ENCODE measurements around the gene MRPS7.

The MRPS7 gene

DNA sequence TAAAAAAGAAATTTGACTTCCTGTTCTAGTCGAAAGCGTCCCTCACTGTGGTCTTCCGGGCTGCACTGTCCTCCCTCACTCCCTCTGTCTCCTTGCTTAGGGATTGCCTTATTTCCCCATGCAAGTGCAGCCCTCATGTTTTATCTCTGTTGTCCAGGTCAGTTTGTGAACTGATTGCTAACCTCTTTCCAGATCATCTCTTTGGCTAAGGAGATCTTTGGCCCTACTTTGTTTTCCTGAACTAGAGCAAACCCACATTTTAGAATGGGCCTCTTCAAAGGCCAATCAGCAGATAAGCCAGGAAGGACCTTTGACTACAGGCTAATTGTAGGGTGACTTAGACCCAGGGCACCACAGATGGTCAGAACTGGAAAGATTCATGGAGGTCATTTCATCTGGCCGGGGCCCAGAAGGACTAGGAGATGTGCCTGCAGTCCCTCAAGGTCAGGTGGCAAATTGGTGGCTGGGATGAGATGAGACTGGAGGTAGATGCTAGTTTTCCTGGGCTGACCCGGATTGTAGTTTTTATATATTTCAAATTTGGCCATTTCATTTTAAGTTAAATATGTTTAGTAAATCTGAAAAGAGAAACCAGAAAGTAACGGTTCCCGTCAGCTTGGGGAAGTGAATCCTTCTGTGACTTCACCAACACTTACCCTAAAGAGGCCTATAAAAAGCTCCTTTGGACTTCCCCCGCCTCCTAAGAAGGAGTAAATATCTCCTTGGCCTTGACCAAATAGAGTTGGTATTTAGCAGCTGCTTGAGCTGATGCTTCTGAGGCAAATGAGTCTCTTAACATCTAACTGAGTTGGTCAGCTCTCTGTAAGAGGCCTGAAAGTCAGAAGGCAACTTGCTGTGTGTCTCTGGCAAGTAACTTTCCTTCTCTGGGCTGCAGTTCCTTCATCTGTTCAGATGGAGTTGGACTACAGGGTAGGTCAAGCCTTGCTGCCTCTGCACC lies 33.8 kb downstream of the MRPS7 start:
- CTCF ChIA-PET, result interaction anchor here (1.1 to 9.2 kb wide), 4 partner anchors 24 to 117 kb away, joined by 3 to 46 read pairs (median 6); partner anchors contain the start of gene MIF4GD
- DNase-seq (ENCODE audit: low read depth, low spot score), result no peak
- H3K4me3 ChIP-seq (ENCODE audit: low read depth, low read length), result no peak overlapping the region
- TF ChIP-seq, protein P1, sequence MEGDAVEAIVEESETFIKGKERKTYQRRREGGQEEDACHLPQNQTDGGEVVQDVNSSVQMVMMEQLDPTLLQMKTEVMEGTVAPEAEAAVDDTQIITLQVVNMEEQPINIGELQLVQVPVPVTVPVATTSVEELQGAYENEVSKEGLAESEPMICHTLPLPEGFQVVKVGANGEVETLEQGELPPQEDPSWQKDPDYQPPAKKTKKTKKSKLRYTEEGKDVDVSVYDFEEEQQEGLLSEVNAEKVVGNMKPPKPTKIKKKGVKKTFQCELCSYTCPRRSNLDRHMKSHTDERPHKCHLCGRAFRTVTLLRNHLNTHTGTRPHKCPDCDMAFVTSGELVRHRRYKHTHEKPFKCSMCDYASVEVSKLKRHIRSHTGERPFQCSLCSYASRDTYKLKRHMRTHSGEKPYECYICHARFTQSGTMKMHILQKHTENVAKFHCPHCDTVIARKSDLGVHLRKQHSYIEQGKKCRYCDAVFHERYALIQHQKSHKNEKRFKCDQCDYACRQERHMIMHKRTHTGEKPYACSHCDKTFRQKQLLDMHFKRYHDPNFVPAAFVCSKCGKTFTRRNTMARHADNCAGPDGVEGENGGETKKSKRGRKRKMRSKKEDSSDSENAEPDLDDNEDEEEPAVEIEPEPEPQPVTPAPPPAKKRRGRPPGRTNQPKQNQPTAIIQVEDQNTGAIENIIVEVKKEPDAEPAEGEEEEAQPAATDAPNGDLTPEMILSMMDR (IDR thresholded peaks at IDR 0.05; ENCODE audit: insufficient read depth, low read length, missing control alignments), result no peak
- POLR2A ChIA-PET, result interaction anchor here (0.6 kb wide), 1 partner anchor 9 kb away, joined by 3 read pairs; no protein-coding TSS in a partner anchor

DNA sequence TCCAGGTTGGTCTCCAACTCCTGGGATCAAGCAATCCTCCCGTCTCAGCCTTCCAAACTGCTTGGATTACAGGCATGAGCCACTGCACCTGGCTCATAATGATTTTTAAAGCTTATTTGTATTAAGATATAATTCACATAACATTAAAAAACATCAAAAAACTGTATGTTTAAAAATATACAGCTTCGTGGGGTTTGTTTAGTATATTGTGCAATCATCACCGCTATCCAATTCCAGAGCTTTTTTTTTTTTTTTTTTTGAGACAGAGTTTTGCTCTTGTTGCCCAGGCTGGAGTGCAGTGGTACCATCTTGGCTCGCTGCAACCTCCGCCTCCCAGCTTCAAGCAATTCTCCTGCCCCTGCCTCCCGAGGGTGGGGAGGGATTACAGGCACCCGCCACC lies 38.6 kb downstream of the MRPS7 start:
- CTCF ChIA-PET, result interaction anchor here (9.2 kb wide), 1 partner anchor 22 kb away, joined by 46 read pairs; no protein-coding TSS in a partner anchor
- no peak overlapping the region for H3K4me3 ChIP-seq (ENCODE audit: low read depth, low read length)
- POLR2A ChIA-PET, result no interaction called here
- no peak for DNase-seq (ENCODE audit: low read depth, low spot score)
- TF ChIP-seq, protein P1 (IDR thresholded peaks at IDR 0.05; ENCODE audit: insufficient read depth, low read length, missing control alignments), result no peak

DNA sequence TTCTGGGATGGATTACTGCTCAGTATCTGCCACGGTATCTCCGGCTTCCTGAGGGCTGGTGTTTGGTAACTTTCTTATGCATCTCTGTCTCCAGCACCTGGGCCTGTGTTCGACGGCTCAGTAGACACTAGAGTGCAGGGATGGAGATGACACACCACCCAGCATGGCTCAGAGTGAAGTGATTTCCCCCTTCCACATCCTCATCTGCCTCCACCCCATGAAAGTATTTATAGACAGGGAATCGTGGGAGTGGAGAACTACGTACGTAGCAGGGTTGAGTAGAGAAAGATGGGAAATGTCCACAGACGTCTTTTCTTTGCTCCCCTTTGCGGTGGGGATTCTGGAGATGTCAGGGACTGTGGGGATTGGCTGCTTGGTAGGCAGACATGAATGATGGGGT lies 39.4 kb downstream of the MRPS7 start:
- TF ChIP-seq, protein P1 (IDR thresholded peaks at IDR 0.05; ENCODE audit: insufficient read depth, low read length, missing control alignments), result no peak
- CTCF ChIA-PET, result interaction anchor here (9.2 kb wide), 1 partner anchor 21 kb away, joined by 46 read pairs; no protein-coding TSS in a partner anchor
- DNase-seq (ENCODE audit: low read depth, low spot score), result no peak
- POLR2A ChIA-PET, result no interaction called here
- no peak overlapping the region for H3K4me3 ChIP-seq (ENCODE audit: low read depth, low read length)

DNA sequence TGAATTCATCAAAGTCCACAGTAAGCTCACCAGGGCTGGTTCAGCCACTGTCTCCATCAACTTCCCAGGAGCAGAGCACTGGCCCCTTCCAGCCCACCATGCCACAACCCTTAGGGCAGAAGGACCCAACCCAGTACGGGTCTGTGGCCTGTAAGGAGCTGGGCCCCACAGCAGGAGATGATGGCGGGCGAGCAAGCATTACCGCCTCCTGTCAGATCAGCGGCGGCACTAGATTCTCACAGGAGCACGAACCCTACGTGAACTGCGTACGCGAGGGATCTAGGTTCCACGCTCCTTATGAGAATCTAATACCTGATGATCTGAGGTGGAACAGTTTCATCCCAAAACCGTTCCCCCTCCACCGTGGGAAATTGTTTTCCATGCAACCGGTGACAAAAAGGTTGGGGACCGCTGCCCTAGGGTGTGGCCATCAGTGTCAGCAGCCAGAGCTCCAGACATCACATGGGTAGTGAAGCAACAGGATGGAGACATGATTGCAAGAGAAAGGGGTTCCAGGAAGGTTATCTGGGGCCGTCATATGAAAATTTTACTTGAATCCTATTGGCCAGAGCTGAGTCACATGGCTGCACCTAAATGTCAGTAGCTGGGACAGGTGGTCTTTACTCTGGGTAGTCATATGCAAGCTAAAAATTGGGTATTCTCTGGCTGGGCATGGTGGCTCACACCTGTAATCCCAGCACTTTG lies 40.0 kb downstream of the MRPS7 start:
- CTCF ChIA-PET, result interaction anchor here (1.0 to 9.2 kb wide), 2 partner anchors 11 to 21 kb away, joined by 4 to 46 read pairs; no protein-coding TSS in a partner anchor
- no peak for DNase-seq (ENCODE audit: low read depth, low spot score)
- POLR2A ChIA-PET, result interaction anchor here (1.0 kb wide), 1 partner anchor 12 kb away, joined by 3 read pairs; the partner anchor contains the start of gene SLC25A19
- TF ChIP-seq, protein P1 (IDR thresholded peaks at IDR 0.05; ENCODE audit: insufficient read depth, low read length, missing control alignments), result no peak
- no peak overlapping the region for H3K4me3 ChIP-seq (ENCODE audit: low read depth, low read length)

DNA sequence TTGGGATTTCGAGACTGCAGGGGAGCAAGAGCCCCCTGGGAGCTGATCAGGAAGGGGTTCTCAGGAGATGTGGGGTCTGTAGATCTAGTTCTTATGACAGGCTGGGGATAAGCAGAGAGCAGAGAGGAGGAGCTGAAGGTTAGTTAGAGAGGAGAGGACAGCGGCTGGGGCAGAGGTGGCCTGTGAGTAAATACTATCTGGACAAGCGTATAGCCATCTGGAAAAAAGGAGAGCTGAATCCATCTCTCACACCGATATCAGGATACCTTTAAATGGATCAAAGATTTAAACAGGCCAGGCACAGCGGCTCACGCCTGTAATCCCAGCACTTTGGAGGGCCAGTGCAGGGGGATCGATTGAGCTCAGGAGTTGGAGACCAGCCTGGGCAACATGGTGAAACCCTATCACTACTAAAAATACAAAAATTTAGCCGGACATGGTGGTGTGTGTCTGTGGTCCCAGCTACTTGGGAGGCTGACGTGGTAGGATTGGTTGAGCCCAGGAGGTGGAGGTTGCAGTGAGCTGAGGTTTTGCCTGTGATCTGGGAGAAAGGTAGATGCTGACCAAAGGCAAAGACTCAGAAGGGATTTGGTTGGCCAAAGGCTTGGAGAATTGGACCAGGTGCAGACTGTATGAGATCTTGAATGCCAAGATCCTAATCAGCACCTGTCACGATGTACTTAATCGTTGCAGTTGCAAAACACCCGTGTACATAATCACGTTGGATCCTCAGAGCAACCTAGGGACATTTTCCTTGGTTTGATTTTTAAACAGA lies 46.5 kb downstream of the MRPS7 start:
- no peak overlapping the region for H3K4me3 ChIP-seq (ENCODE audit: low read depth, low read length)
- ChIA-PET POLR2A (no interaction called here), CTCF (interaction anchor here (5.9 kb wide), 1 partner anchor 13 kb away, joined by 41 read pairs; no protein-coding TSS in a partner anchor)
- DNase-seq (ENCODE audit: low read depth, low spot score), result no peak
- TF ChIP-seq, protein P1 (IDR thresholded peaks at IDR 0.05; ENCODE audit: insufficient read depth, low read length, missing control alignments), result no peak

Data from AG04449 (cell line).